Skeletal muscle cell (primary cell): ENCODE results near the gene SEL1L.
"Not testable (repeated sequence)": the region's sequence is repeated elsewhere in the genome, so short reads cannot be mapped to it uniquely, and the experiment has no call there.

ENCODE experiments used
- DNase-seq: peaks from one replicate; pipeline ENCODE4 v3.0.0-alpha.2; 2010; ENCODE audit warnings: low read depth
- H3K4me3 ChIP-seq: 2 replicates; pipeline ENCODE4 v1.5.1; 2011; ENCODE audit warnings: low read depth, mild to moderate bottlenecking, control low read depth, low read length, moderate library complexity

SEL1L gene

DNA sequence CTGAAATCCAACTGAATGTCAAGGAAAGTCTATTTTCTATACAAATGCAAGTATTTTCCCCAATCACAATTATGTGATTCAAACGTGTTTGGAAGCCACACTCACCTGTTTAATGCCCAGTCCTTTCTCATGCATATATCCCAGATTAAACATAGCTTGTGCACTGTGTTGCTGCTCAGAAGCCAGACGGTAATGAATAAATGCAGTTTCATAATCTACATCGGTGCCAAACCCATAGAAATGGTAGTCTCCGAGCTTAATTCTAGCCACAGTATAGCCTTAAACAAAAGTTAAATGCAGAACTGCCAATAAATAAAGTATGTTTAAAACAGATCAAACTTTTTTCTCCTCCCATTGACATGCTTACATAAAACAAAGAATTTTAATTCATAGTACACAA, 49.5 kb downstream of the SEL1L start:
- no peak for DNase-seq
- no peak overlapping the region for H3K4me3 ChIP-seq

DNA sequence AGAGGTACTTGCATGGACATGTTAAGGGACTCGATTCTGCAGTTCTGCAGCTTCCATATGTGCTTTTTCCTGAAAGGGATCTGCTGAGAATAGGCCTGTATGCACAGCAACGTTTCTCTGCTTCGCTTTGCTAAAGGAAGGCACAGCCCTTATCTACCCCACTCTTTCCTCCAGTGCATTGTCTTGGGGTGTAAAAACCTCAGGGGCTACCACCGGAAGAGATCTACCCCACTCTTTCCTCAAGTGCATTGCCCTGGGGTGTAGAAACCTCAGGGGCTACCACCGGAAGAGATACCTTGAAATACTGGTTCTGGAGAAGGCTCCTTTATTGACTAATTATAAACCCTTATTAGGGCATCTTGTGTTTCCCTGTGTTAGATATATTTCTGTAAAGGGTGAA, 52.9 kb downstream of the SEL1L start:
- no peak overlapping the region for H3K4me3 ChIP-seq
- no peak for DNase-seq

DNA sequence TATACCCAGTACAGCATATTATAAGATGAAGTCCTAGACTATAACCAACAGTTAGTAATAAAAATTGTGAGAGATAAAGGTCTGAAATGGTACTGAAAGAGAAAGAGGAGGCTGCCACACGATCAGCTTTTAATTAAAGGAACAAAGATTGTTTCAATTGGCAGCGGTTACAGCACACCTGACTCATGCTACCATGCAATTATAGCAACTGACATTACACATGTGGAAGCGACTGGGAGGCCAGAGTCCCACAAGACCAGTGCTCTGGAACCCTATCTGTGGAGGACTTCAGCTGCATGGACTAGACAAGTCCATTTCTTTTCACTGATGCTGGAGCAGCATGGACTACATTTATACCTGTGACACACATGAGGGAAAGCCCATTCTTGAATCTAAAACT, 55.2 kb downstream of the SEL1L start:
- H3K4me3 ChIP-seq = no peak overlapping the region
- DNase-seq = no peak

DNA sequence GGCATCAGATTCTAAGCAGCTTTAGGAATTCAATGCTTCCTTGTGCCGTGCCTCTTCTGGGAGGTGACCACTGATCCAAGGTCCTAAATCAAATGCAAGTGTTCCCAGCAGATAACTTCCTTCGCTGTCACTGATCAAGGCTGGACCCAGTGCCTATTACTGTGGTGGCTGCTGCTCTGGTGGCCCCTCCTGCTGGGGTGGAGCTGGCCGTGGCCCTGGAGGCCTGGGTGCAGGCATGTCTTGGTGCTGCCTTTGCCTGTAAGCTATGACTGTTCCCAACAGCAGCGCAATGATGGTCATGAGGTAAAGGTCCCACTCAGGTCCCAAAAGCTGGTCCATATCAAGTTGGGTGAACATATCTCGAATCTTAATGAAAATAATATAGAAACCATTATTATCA, 56.8 kb downstream of the SEL1L start:
- H3K4me3 ChIP-seq = no peak overlapping the region
- no peak for DNase-seq

DNA sequence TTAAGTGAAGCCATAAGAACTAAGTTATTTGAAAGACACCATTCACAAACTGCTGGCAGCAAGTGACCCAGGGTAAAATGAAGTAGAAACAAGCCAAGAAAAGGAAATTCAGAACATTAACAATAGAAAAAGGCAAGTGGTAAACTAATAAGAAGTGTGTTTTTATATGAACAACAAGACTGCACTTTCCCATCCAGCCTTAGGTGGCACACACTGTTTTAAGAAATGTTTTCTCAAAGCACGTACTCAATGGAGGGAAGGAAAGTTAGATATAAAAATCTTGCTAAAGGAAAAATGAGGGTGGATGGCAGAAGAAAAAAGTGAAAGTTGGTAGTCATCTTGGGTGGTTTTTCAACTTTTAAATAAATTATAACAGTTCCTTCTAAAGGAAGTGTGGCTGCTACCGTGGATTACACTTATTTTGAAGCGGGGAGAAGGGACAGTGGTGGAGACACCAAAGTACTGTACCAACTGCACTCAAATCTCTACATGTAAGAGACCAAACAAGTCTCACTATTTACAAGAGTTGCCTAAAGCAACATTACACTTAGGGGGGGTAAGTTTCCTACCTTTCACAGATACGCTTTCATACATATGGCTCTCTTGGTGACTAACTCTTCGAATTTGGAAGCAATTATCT, 58.8 kb downstream of the SEL1L start:
- H3K4me3 ChIP-seq = no peak overlapping the region
- DNase-seq = no peak

DNA sequence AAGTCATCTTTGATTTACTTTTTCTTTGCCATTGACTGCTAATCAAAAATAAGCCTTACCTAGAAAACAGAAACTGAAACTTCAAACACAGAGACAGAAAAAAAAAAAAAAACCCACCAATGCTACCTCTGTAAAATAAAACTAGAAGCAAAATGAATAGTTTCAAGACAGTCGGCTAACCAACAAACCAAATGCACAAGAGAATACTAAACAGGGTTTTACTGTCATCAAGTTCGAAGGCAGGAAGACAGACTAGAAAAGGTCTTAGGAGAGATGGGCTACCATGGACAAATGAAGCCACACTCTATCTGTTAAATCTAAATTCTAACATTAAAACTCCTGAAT, 59.5 kb downstream of the SEL1L start:
- H3K4me3 ChIP-seq = no peak overlapping the region
- no peak for DNase-seq

DNA sequence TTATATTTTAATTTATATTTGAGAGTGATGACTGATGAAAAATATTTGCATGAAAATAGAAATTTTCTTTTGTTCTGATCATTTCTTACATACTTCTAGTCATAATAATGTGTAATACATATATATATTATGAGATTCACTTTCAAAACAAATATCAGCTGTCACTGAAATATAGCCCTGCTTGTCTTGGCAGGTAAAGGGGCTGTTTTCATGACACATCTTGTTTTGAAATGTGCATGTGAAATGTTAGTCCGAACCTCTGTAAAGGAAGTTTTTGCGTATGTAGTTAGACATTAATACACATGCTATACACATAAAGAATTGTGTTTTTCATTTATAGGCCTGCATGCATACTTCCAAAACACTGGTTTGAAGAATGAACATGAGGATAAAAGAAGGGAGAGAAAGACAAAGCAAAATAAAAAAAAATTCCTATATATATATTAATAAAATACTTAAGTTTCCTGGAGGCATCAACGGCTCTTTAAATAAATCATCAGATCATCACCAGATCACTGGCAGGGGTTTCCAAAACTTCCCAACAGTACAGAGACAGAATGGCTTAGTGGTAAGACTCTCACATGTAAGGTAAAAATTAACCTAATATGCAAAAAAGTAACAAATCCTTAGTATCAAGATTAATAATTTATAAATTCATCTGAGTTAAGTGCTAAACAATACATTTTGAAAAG, 60.1 kb downstream of the SEL1L start:
- no peak for DNase-seq
- H3K4me3 ChIP-seq = no peak overlapping the region

DNA sequence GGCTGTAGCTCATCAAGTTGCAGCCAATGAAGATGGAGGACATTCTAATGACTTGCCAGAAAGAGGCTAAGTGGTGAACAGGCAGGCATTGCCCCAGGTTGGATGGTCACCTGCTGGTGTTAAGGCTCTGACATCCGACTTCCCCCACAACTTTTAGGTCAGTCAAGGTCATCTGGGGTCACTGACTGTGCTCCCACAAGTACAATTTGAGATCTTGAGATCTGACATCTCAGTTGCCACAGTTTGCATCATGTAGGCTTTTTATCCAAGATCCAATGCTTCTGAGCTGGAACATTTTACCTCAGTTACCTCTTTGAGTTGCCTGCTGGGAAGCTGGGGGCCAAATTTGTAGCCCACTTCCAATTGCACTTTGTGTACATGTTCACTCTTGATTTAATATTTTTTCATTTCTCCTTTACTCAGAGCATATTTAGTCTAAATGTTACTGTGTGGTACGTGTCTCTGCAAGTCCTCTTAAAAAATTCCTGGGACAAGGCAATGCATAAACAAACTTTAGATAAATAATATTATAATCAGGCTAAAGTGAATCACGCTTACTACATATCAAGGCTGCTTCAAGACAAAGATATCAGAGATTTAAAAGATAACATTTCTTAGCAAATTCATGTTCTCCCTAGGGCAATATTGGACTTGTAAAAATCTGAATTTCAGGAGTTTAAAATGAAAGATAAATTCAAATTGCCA, 61.4 kb downstream of the SEL1L start:
- H3K4me3 ChIP-seq = no peak overlapping the region
- no peak for DNase-seq

DNA sequence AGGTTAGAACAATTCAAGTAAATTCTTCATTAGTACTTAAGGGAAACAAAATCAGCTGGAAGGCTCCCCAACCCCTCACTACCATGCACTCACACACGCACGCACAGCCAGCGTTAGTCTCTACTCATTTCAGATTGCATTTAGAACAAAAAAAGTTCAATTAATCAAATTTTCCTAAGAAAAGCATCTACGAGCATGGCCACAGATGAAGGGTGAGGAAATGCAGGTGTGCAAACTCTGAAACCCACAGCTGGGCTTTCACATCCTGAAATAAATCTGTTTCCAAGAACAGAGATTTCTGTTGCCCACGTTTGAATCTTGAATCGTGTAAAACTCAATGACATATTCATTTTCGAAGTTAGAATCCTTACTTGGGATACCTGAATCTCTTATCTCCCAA, 62.6 kb downstream of the SEL1L start:
- no peak for DNase-seq
- H3K4me3 ChIP-seq = no peak overlapping the region

DNA sequence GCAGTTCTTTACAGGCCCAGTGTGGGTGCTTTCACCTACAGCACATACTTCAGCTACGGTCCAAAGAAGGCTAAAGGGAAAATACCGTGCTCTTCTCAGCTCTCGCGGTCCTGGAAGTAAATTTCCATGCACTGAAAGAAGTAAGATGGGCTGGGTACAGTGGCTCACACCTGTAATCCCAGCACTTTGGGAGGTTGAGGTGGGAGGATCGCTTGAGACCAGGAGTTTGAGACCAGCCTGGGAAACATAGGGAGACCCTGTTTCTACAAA, 63.2 kb downstream of the SEL1L start:
- DNase-seq, H3K4me3 ChIP-seq: not testable (repeated sequence)

DNA sequence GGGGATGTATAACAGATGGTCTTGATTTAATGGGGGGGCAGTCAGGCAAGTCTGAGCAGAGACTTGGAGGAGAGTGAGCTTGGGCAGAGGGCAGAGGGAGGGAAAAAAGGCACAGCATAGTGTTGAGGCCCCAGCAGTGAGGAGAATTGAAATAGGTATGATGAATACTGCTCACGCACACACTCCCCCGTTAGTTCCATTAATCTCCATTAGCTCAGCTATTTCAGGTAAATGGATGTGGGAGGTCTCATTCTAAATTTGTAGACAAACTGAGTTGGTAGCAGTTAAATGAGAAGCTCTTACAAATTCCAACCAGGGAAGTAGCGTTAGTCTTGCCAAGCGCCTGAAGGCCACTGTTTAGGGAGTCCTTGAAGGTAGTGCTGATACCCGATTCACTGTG, 66.8 kb downstream of the SEL1L start:
- DNase-seq = no peak
- H3K4me3 ChIP-seq = no peak overlapping the region

DNA sequence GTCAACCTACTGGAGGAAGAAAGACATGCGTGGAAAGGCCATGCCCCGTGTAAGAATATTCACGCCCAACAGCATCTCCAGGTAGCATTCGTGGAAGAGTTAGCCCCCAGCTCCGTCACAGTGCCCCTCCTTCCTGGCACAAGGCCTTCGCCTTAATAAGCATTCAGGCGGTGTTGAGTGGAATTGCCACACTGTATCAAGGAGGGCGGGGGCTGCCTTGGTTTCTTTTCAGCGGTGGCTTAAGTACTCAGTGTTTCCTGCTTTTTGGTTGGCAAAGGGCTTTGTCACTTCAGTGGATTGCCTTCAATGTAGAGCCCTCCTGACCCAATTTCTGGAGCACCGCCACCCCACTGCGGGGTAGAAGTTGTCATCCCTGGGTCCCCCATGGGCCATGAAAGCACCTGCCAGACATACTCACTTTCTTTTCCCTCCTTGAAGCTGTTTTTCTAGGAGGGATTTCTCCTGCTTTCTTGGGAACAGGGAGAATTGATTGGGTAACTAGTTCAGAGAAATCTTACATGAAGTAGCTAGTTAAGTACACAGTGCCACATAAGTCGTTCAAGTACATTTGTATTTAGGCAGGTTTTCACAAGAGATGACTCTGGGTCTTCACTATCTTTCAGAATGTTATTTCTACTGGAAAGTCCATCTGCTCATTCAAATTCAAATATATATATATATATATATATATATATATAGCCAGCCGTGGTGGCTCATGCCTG, 68.0 kb downstream of the SEL1L start:
- no peak for DNase-seq
- no peak overlapping the region for H3K4me3 ChIP-seq

DNA sequence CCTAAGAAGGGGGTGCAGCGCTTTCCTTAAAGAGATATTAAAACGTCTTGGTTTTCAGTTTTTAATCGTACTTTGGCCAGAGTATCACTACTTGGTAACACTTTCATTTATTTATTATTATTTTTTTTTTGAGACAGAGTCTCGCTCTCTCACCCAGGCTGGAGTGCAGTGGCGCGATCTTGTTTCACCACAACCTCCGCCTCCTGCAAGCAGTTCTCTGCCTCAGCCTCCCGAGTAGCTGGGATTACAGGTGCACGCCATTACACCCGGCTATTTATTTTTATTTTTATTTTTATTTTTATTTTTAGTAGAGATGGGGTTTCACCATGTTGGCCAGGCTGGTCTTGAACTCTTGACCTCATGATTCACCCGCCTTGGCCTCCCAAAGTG, 68.7 kb downstream of the SEL1L start:
- DNase-seq = not testable (repeated sequence)

DNA sequence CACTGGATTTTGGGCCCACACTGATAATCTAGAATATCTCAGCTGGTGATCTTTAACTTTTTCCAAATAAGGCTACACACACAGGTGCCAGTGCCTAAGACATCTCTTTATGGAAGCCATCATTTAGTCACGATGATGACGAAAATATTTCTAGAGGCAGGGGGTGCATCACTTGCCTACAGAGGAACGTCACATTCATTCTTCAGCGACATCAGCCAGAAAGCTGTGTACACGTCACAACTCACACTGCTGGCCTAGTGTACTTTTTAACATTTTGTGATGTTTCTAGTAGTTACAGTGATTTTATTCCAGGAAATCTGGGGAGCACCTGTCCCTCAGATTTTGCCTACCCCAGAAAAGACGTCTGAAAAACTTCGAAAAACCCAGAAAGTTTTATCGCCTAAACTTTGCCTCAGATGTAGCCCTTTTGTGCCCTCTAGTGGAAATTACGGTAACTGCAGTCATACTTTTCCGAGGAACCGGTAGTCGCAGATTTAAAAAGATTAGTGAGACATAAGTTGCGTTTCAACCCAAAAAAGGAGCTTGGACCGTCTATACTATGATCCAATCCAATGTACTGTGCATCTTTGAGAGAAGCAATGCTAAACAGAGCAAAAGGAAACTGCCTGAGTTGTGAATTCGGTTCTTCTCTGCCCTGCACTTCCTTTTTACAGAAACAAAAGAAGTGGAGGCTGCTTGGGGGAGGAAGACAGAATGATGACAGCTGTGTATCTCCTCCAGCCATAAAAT, 69.2 kb downstream of the SEL1L start:
- no peak for DNase-seq
- peak overlapping the region; percentile 51 for H3K4me3 ChIP-seq

More for the DNA sequence above, 68.7 kb downstream of the SEL1L start:
- H3K4me3 ChIP-seq = peak overlapping the region; percentile 51

DNA sequence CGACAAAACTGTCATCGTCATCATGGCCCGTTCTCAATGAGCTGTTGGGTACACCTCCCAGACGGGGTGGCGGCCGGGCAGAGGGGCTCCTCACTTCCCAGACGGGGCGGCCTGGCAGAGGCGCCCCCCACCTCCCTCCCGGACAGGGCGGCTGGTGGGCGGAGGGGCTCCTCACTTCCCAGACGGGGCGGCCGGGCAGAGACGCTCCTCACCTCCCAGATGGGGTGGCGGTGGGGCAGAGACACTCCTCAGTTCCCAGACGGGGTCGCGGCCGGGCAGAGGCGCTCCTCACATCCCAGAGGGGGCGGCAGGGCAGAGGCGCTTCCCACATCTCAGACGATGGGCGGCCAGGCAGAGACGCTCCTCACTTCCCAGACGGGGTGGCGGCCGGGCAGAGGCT, 71.3 kb downstream of the SEL1L start:
- DNase-seq, H3K4me3 ChIP-seq: not testable (repeated sequence)

DNA sequence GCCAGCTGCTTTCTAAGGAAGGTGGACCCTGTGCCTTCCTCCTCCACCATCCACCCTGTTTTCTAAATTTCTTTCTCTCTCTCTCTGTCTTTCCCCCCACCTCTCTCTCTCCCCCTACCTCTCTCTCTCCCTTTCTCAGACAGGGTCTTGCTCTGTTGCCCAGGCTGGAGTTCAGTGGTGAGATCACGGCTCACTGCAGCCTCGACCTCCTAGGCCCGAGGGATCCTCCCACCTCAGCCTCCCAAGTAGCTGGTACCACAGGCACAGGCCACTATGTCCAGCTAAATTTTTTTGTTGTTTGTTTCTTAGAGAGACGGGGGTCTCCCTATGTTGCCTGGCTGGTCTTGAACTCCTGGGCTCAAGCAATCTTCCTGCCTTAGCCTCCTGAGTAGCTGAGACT, 73.7 kb downstream of the SEL1L start:
- no peak for DNase-seq

DNA sequence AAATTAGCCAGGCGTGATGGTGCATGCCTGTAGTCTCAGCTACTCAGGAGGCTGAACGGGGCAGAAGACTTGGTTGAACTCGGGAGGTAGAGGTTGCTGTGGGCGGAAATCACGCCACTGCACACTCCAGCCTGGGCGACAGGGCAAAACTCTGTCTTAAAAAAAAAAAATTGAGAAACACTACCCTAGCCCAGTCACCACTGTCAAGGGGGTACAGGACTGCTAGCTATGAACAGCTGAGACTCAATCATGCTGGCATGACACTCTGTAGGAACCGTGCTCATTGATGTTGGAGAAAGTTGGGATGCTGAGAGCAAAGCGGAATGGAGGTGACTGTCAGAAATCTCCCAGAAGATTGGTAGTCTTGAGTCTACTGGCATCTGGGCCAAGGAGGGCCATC, 75.3 kb downstream of the SEL1L start:
- H3K4me3 ChIP-seq = no peak overlapping the region
- no peak for DNase-seq

More for the DNA sequence above, 73.7 kb downstream of the SEL1L start:
- H3K4me3 ChIP-seq = no peak overlapping the region

DNA sequence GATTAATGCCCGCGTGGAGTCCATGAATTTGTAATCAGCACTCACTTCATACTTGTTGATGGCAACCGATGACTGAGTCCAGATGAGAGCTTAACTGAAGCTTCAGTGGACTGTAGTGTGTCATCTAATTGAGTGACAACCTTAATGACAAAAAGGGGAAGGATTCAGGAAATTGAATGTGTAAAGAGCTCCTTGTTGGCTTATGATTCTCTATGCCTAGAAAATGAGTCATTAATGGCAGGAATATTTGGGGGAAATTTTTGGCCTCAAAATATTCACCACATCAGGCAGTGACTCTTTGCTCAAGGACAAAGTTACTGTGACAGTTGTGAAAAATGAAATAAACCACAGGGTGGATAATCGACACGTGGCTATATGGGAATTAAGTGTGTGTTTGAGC, 78.3 kb downstream of the SEL1L start:
- DNase-seq = no peak
- no peak overlapping the region for H3K4me3 ChIP-seq

DNA sequence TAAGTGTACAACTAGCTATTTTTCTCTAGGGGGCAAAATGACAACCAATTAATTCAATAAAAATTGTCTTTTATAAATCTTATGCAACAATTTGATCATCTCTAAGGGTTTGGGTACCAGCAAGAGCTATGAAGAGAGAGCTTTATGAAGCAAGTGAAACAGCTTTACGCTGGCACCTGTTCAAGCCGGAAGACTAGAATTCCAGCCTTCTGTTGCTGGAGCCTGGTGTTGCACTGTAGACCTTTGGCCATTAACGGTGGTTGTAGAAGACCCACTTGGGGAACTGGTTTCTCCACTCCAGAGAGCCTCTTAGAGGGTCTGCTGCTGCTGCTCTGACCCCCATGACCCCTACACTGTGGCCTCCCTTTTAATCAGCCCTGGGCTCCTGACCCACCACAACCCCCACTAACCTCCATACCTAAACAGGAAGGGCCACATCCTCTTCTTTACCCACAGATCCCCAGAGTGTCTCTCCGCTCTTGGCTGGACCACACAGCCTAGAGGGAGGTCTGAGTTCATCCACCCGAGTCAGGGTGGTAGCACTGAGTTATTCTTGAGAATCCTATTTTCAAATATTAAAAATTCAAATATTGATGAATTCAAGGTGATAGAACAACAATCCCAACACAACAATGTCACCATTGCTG, 79.0 kb downstream of the SEL1L start:
- DNase-seq = no peak
- no peak overlapping the region for H3K4me3 ChIP-seq
